ENCODE data around the gene ASIC5. TPM values are rescaled to one million over a fixed set of nuclear protein-coding genes. Genes with fewer than 3 reads are reported as not detected.
A peak's percentile ranks its signal among the peaks of the same experiment; 100 is the strongest.

ASIC5 gene
- total RNA-seq, 1 experiment from 2014 or later, result not detected

- DNase-seq (ENCODE audit: low read depth, low spot score) (no peak), ATAC-seq (no peak)
- ChIA-PET POLR2A (no interaction called here), CTCF (no interaction called here)
- Histone ChIP-seq H3K4me3 (ENCODE audit: low read depth in 2 of 2, low read length in 2 of 2) (no peak overlapping the region), H3K27me3 (ENCODE audit: control insufficient read depth, insufficient read depth, low read length) (no peaks in the 10 kb centered on the region), H3K9me3 (ENCODE audit: control insufficient read depth, insufficient read depth, low read depth, low read length) (no peaks in the 10 kb centered on the region), H3K4me1 (ENCODE audit: control insufficient read depth, insufficient read depth, low read length) (no peaks in the 10 kb centered on the region), H3K27ac (ENCODE audit: low read length) (no peak overlapping the region), H3K36me3 (ENCODE audit: control insufficient read depth, insufficient read depth, low read length) (no peaks in the 10 kb centered on the region)
- in situ Hi-C loops (cut with HindIII; ENCODE audit: low pct_unique_long_range_greater_than_20kb, low sequenced_read_pairs) (no loop called here), intact Hi-C loops (cut with micrococcal nuclease; ENCODE audit: unreplicated experiment) (loop anchor here (10.0 kb wide), 1 partner anchor 76 kb away; the partner anchor contains the start of gene TDO2)
- TF ChIP-seq REST (IDR thresholded peaks at IDR 0.05; ENCODE audit: insufficient read depth in 1 of 2, low read depth in 2 of 2, low read length in 1 of 2), result no peak
- no peak for TF ChIP-seq TCF7L2 (IDR thresholded peaks at IDR 0.05; ENCODE audit: low read depth, low read length)
- TF ChIP-seq SIN3A (IDR thresholded peaks at IDR 0.05; ENCODE audit: borderline replicate concordance, insufficient read depth, low read depth, low read length), result no peak
- no peak for TF ChIP-seq POLR2AphosphoS5 (IDR thresholded peaks at IDR 0.05; ENCODE audit: low read depth, low read length)
- no peak for TF ChIP-seq CTCF (IDR thresholded peaks at IDR 0.05)
- no TSS peak for BruUV-seq (replicated peaks)
Observed at GRCh38 chr4:155828628-155829027, 37.4 kb downstream of the ASIC5 start.

- CTCF ChIA-PET, result no interaction called here
- POLR2A ChIA-PET, result no interaction called here
- intact Hi-C loops (cut with micrococcal nuclease; ENCODE audit: unreplicated experiment) (loop anchor here (5.0 to 10.0 kb wide), 2 partner anchors 82 to 125 kb away; partner anchors contain the start of gene TDO2), in situ Hi-C loops (cut with HindIII; ENCODE audit: low pct_unique_long_range_greater_than_20kb, low sequenced_read_pairs) (no loop called here)
- no peaks in the 10 kb centered on the region for H3K36me3 ChIP-seq (ENCODE audit: control insufficient read depth, insufficient read depth, low read length)
- no peaks in the 10 kb centered on the region for H3K4me1 ChIP-seq (ENCODE audit: control insufficient read depth, insufficient read depth, low read length)
- no peaks in the 10 kb centered on the region for H3K9me3 ChIP-seq (ENCODE audit: control insufficient read depth, insufficient read depth, low read depth, low read length)
- ATAC-seq (peak; percentile 84), DNase-seq (ENCODE audit: low read depth, low spot score) (no peak)
- TF ChIP-seq POLR2AphosphoS5 (IDR thresholded peaks at IDR 0.05; ENCODE audit: low read depth, low read length), result no peak
- TF ChIP-seq REST (IDR thresholded peaks at IDR 0.05; ENCODE audit: insufficient read depth in 1 of 2, low read depth in 2 of 2, low read length in 1 of 2), result no peak
- TF ChIP-seq TCF7L2 (IDR thresholded peaks at IDR 0.05; ENCODE audit: low read depth, low read length), result no peak
- TF ChIP-seq SIN3A (IDR thresholded peaks at IDR 0.05; ENCODE audit: borderline replicate concordance, insufficient read depth, low read depth, low read length), result no peak
- no peak for TF ChIP-seq CTCF (IDR thresholded peaks at IDR 0.05)
- no peak overlapping the region for H3K4me3 ChIP-seq (ENCODE audit: low read depth in 2 of 2, low read length in 2 of 2)
- no peak overlapping the region for H3K27ac ChIP-seq (ENCODE audit: low read length)
- no peaks in the 10 kb centered on the region for H3K27me3 ChIP-seq (ENCODE audit: control insufficient read depth, insufficient read depth, low read length)
- BruUV-seq (replicated peaks), result no TSS peak
Observed at GRCh38 chr4:155822572-155822971, 43.5 kb downstream of the ASIC5 start.
